ENCODE data around the gene CPXM2. TPM values are rescaled to one million over a fixed set of nuclear protein-coding genes. Genes with fewer than 3 reads are reported as not detected.

The CPXM2 gene
- total RNA-seq, 1 experiment from 2014 or later = not detected

- H3K9me3 Mint-ChIP-seq (ENCODE audit: unreplicated experiment) = no peaks in the 10 kb centered on the region
- H3K27ac Mint-ChIP-seq (ENCODE audit: low read depth, unreplicated experiment) = no peak overlapping the region
- intact Hi-C loops (cut with micrococcal nuclease) = no loop called here
- no peaks in the 10 kb centered on the region for H3K36me3 Mint-ChIP-seq (ENCODE audit: insufficient read depth, unreplicated experiment)
- H3K4me1 Mint-ChIP-seq (ENCODE audit: insufficient read depth, unreplicated experiment) = no peaks in the 10 kb centered on the region
- no TSS peak for BruUV-seq (replicated peaks)
- H3K4me3 Mint-ChIP-seq (ENCODE audit: unreplicated experiment) = no peak overlapping the region
- ChIA-PET POLR2A (no interaction called here), CTCF (no interaction called here)
- peaks cover 40% of the 10 kb centered on the region for H3K27me3 Mint-ChIP-seq (ENCODE audit: insufficient read depth, unreplicated experiment)
- TF ChIP-seq CTCF (IDR thresholded peaks at IDR 0.05; ENCODE audit: unreplicated experiment) = no peak
- no peak for DNase-seq (ENCODE audit: unreplicated experiment)
Observed at GRCh38 chr10:123729523-123729922, 162.1 kb downstream of the CPXM2 start.

DNA sequence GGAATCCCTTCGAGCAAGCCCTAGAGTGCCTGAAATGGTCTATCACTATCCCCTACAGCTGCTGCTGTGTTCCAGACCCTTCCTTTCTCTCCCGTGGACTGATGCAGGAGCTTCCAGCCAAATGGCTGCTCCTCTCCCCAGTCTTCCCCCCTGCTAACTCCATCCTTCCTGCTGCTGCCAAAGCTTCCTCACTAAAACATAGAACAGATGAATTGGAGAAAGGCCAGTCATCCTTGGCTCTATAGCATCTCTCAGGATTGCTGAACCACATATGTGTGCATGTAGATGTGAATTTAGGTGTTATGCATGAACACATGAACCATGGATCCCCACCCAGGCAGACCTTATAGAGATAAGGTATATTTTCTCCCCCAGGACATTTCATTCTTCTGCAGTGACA lies 164.8 kb downstream of the CPXM2 start:
- BruUV-seq (replicated peaks) = no TSS peak

DNA sequence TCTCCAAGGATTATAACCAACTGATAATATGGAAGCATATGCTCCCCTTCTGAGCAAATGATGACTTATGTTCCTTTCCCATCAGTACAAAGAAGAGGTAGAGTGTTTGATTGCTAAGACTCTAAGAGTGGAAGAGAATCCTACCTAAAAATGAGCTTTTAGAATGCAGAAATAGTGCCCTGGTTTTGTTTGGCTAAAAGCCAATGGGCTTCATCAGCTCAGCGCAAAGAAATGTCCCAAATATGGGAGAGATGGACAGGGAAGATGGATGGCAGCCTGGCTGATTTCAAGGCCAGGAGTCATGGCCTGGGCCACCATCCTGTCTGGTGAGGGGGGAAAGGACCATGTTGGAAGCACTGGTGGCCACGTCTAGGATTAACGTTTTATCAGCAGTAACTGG lies 165.2 kb downstream of the CPXM2 start:
- TF ChIP-seq CTCF (IDR thresholded peaks at IDR 0.05; ENCODE audit: unreplicated experiment) = no peak
- no peaks in the 10 kb centered on the region for H3K4me1 Mint-ChIP-seq (ENCODE audit: insufficient read depth, unreplicated experiment)
- DNase-seq (ENCODE audit: unreplicated experiment) = no peak
- no peak overlapping the region for H3K27ac Mint-ChIP-seq (ENCODE audit: low read depth, unreplicated experiment)
- CTCF ChIA-PET = interaction anchor here (1.0 kb wide), 1 partner anchor 30 kb away, joined by 3 read pairs; no protein-coding TSS in a partner anchor
- POLR2A ChIA-PET = interaction anchor here (0.7 kb wide), 1 partner anchor 271 kb away, joined by 3 read pairs; no protein-coding TSS in a partner anchor
- H3K36me3 Mint-ChIP-seq (ENCODE audit: insufficient read depth, unreplicated experiment) = no peaks in the 10 kb centered on the region
- no peaks in the 10 kb centered on the region for H3K9me3 Mint-ChIP-seq (ENCODE audit: unreplicated experiment)
- no TSS peak for BruUV-seq (replicated peaks)
- intact Hi-C loops (cut with micrococcal nuclease) = no loop called here
- H3K4me3 Mint-ChIP-seq (ENCODE audit: unreplicated experiment) = no peak overlapping the region
- peaks cover 70% of the 10 kb centered on the region for H3K27me3 Mint-ChIP-seq (ENCODE audit: insufficient read depth, unreplicated experiment)

More for the DNA sequence above, 164.8 kb downstream of the CPXM2 start:
- TF ChIP-seq CTCF (IDR thresholded peaks at IDR 0.05; ENCODE audit: unreplicated experiment) = no peak
- ChIA-PET POLR2A (no interaction called here), CTCF (no interaction called here)
- intact Hi-C loops (cut with micrococcal nuclease) = no loop called here
- Mint-ChIP-seq H3K27me3 (ENCODE audit: insufficient read depth, unreplicated experiment) (peaks cover 66% of the 10 kb centered on the region), H3K4me3 (ENCODE audit: unreplicated experiment) (no peak overlapping the region), H3K27ac (ENCODE audit: low read depth, unreplicated experiment) (no peak overlapping the region), H3K36me3 (ENCODE audit: insufficient read depth, unreplicated experiment) (no peaks in the 10 kb centered on the region), H3K9me3 (ENCODE audit: unreplicated experiment) (no peaks in the 10 kb centered on the region), H3K4me1 (ENCODE audit: insufficient read depth, unreplicated experiment) (no peaks in the 10 kb centered on the region)
- DNase-seq (ENCODE audit: unreplicated experiment) = no peak

GRCh38 chr10:123724747-123725146 lies 166.9 kb downstream of the CPXM2 start:
- no TSS peak for BruUV-seq (replicated peaks)
- ChIA-PET POLR2A (no interaction called here), CTCF (no interaction called here)
- no peaks in the 10 kb centered on the region for H3K36me3 Mint-ChIP-seq (ENCODE audit: insufficient read depth, unreplicated experiment)
- DNase-seq (ENCODE audit: unreplicated experiment) = no peak
- peaks cover 84% of the 10 kb centered on the region for H3K27me3 Mint-ChIP-seq (ENCODE audit: insufficient read depth, unreplicated experiment)
- TF ChIP-seq CTCF (IDR thresholded peaks at IDR 0.05; ENCODE audit: unreplicated experiment) = no peak
- no peaks in the 10 kb centered on the region for H3K9me3 Mint-ChIP-seq (ENCODE audit: unreplicated experiment)
- intact Hi-C loops (cut with micrococcal nuclease) = no loop called here
- no peaks in the 10 kb centered on the region for H3K4me1 Mint-ChIP-seq (ENCODE audit: insufficient read depth, unreplicated experiment)
- no peak overlapping the region for H3K4me3 Mint-ChIP-seq (ENCODE audit: unreplicated experiment)
- no peak overlapping the region for H3K27ac Mint-ChIP-seq (ENCODE audit: low read depth, unreplicated experiment)
